CD4-positive, alpha-beta T cell (primary cell): ENCODE measurements around the gene RUNX1. TPM values are rescaled to one million over a fixed set of nuclear protein-coding genes. Genes with fewer than 3 reads are reported as not detected.
A peak's percentile ranks its signal among the peaks of the same experiment; 100 is the strongest.

Experiments
- ATAC-seq: fragments of 200-7000 bp; cut with Tn5 transposase; one replicate; pipeline ENCODE4 v1.10.0; 2022; ENCODE audit warnings: mild to moderate bottlenecking; ENCODE audit not compliant: poor library complexity
- CTCF ChIA-PET: fragments of 350-600 bp; sonication (Branson Sonifier 250); formaldehyde crosslinking; loops from one replicate; lab custom pipeline; 2021; ENCODE audit warnings: antibody characterized with exemption, inconsistent platforms; lab: Charles Lee
- POLR2A ChIA-PET: fragments of 350-600 bp; sonication (Branson Sonifier 250); formaldehyde crosslinking; loops from one replicate; lab custom pipeline; 2021; ENCODE audit warnings: antibody characterized with exemption, inconsistent platforms; lab: Charles Lee
- DNase-seq, 14 experiments: peaks; one replicate each; pipeline ENCODE4 v3.0.0-alpha.2; 2013 to 2020; ENCODE audit warnings: mixed read lengths in 2 of 14
- H3K27ac ChIP-seq, 2 donors: one replicate each; pipeline versions ENCODE4 v1.5.1 to v1.7.0; 2013; ENCODE audit warnings: low read length in 2 of 2, low read depth in 1 of 2, mild to moderate bottlenecking in 1 of 2
- H3K27me3 ChIP-seq, 2 experiments: 1 replicate in 1 of 2; 2 replicates in 1 of 2; pipeline versions ENCODE4 v1.6.1 to v1.7.0; 2013; ENCODE audit warnings: low read length in 2 of 2, control low read depth in 1 of 2, mild to moderate bottlenecking in 1 of 2, moderate library complexity in 1 of 2; ENCODE audit not compliant: insufficient read depth in 2 of 2, control insufficient read depth in 1 of 2
- H3K36me3 ChIP-seq: one replicate; pipeline ENCODE4 v1.6.1; 2013; ENCODE audit warnings: low read length, control low read depth; ENCODE audit not compliant: insufficient read depth
- H3K4me1 ChIP-seq: one replicate; pipeline ENCODE4 v1.6.1; 2013; ENCODE audit warnings: low read length, control low read depth; ENCODE audit not compliant: insufficient read depth
- H3K4me3 ChIP-seq: one replicate; pipeline ENCODE4 v1.5.1; 2013; ENCODE audit warnings: mild to moderate bottlenecking, low read length, moderate library complexity
- H3K9me3 ChIP-seq, 2 experiments: 1 replicate in 1 of 2; 2 replicates in 1 of 2; pipeline versions ENCODE4 v1.6.1 to v1.7.0; 2013; ENCODE audit warnings: low read length in 2 of 2, mild to moderate bottlenecking in 2 of 2, control low read depth in 1 of 2, moderate library complexity in 1 of 2; ENCODE audit not compliant: control insufficient read depth in 1 of 2, insufficient read depth in 1 of 2
- H3K27ac Mint-ChIP-seq: one replicate; pipeline ENCODE4 v1.8.0; 2020; ENCODE audit warnings: mixed read lengths
- H3K27me3 Mint-ChIP-seq: one replicate; pipeline ENCODE4 v1.8.0; 2021; ENCODE audit warnings: mixed read lengths
- H3K36me3 Mint-ChIP-seq: one replicate; pipeline ENCODE4 v1.8.0; 2021; ENCODE audit warnings: low read depth, mixed read lengths
- H3K4me1 Mint-ChIP-seq: one replicate; pipeline ENCODE4 v1.8.0; 2021; ENCODE audit warnings: low read depth, mixed read lengths
- H3K4me3 Mint-ChIP-seq: one replicate; pipeline ENCODE4 v1.8.0; 2020; ENCODE audit warnings: mild to moderate bottlenecking, mixed read lengths
- H3K9me3 Mint-ChIP-seq: one replicate; pipeline ENCODE4 v1.8.0; 2020; ENCODE audit warnings: mixed read lengths
- CTCF ChIP-seq: fragments of 200-600 bp; IDR thresholded peaks from one replicate; pipeline ENCODE4 v1.8.0; 2022; ENCODE audit warnings: antibody characterized with exemption, mild to moderate bottlenecking
- intact Hi-C, 2 experiments: fragments of 100-400 bp; cut with DNase I in 1 of 2; cut with micrococcal nuclease in 1 of 2; formaldehyde crosslinking; loops; one replicate each; pipeline versions ENCODE4 v1.15.1 to v1.9.0; 2023 to 2025; cut with DNase I, micrococcal nuclease
- total RNA-seq, 174 experiments: library from RNA in 2 of 174; stranded (reverse) in 2 of 174; gene quantifications; one replicate each; pipeline ENCODE4 v1.2.3 and lab custom pipeline; 2021 to 2026

The RUNX1 gene
- total RNA-seq, 2 experiments from 2014 or later, result 71.7 to 74.3 TPM

DNA sequence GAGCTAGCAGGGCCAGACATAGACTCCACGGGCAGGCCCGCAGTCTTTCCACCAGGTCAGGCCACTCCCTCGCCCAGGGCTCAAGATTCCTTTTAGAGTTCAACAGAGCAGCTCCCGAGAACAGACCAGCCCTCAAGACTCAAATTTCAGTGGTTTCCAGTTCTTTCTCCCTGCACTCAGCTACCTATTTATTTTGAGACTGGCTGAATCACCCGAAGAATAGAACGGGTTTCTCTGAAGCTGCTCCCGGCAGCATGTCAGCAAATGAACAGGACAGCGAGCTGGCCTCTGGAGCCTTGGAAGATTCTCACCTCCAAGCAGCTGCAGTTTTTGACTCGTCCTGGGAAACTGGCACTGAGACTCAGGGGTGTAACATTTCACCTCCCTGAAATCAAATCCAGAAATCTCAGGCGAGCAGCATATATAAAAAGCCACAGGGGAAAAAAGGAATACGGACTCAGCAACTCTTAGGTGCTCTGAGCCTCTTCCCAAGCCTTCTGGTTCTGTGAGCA, 202.4 kb downstream of the RUNX1 start:
- DNase-seq (no peak), ATAC-seq (no peak)
- no peak for TF ChIP-seq CTCF
- peak overlapping the region; percentile 78 for H3K27ac Mint-ChIP-seq
- Histone ChIP-seq H3K9me3 (no peaks in the 10 kb centered on the region), H3K27me3 (no peaks in the 10 kb centered on the region), H3K36me3 (peaks cover 46% of the 10 kb centered on the region), H3K4me1 (peaks cover 30% of the 10 kb centered on the region), H3K27ac (no peak overlapping the region), H3K4me3 (no peak overlapping the region)
- intact Hi-C loops, result no loop called here
- peaks cover 73% of the 10 kb centered on the region for H3K36me3 Mint-ChIP-seq
- peaks cover 48% of the 10 kb centered on the region for H3K4me1 Mint-ChIP-seq
- POLR2A ChIA-PET, result no interaction called here
- no peaks in the 10 kb centered on the region for H3K9me3 Mint-ChIP-seq
- CTCF ChIA-PET, result no interaction called here
- no peaks in the 10 kb centered on the region for H3K27me3 Mint-ChIP-seq
- no peak overlapping the region for H3K4me3 Mint-ChIP-seq

- Histone ChIP-seq H3K4me3 (no peak overlapping the region), H3K9me3 (no peaks in the 10 kb centered on the region), H3K27me3 (no peaks in the 10 kb centered on the region), H3K27ac (no peak overlapping the region), H3K36me3 (peaks cover 45% of the 10 kb centered on the region), H3K4me1 (peaks cover 35% of the 10 kb centered on the region)
- Mint-ChIP-seq H3K4me3 (peak overlapping the region; percentile 4), H3K9me3 (no peaks in the 10 kb centered on the region), H3K4me1 (peaks cover 42% of the 10 kb centered on the region), H3K27me3 (no peaks in the 10 kb centered on the region), H3K27ac (peak overlapping the region; percentile 78), H3K36me3 (peaks cover 72% of the 10 kb centered on the region)
- POLR2A ChIA-PET, result interaction anchor here (0.7 kb wide), 1 partner anchor 177 kb away, joined by 3 read pairs; no protein-coding TSS in a partner anchor
- CTCF ChIA-PET, result no interaction called here
- ATAC-seq (peak; percentile 51), DNase-seq (peak in 5 of 14 experiments; percentile 8 to 63 (median 53))
- TF ChIP-seq CTCF, result no peak
- intact Hi-C loops, result no loop called here
Observed at GRCh38 chr21:34845521-34846451, 203.3 kb downstream of the RUNX1 start.

DNA sequence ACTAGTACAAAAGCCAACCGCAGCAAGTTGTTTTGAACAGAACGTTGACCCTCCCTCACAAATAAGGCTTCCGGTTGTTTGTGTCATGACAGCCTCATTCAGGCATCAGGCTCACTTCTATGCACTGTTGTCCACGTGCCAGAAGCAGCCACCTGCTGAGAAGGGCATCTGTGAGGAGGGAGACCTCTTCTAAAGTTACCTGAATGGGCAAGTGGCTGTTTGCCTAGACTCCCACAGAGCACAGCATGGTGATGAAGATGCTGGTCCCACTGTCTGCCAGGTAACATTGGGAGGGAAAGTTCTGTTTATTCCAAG, 204.2 kb downstream of the RUNX1 start:
- Mint-ChIP-seq H3K36me3 (peaks cover 72% of the 10 kb centered on the region), H3K9me3 (no peaks in the 10 kb centered on the region), H3K4me1 (peaks cover 41% of the 10 kb centered on the region), H3K27me3 (no peaks in the 10 kb centered on the region), H3K27ac (peak overlapping the region; percentile 78), H3K4me3 (no peak overlapping the region)
- Histone ChIP-seq H3K4me3 (no peak overlapping the region), H3K27me3 (no peaks in the 10 kb centered on the region), H3K9me3 (no peaks in the 10 kb centered on the region), H3K36me3 (peaks cover 46% of the 10 kb centered on the region), H3K4me1 (peaks cover 37% of the 10 kb centered on the region), H3K27ac (no peak overlapping the region)
- no peak for ATAC-seq
- DNase-seq, result no peak
- POLR2A ChIA-PET, result no interaction called here
- no peak for TF ChIP-seq CTCF
- intact Hi-C loops, result no loop called here
- CTCF ChIA-PET, result no interaction called here
